Limb (tissue), 2 donors: Measurements from ENCODE around the gene MALL.
"Not testable (repeated sequence)": the region's sequence is repeated elsewhere in the genome, so short reads cannot be mapped to it uniquely, and the experiment has no call there.

Experiments used
- DNase-seq, 2 donors: peaks; one replicate each; pipeline ENCODE4 v3.0.0-alpha.2; 2016; ENCODE audit errors: extremely low spot score in 2 of 2

The MALL gene

GRCh38 chr2:110052166-110052565 lies 63.5 kb downstream of the MALL start:
- not testable (repeated sequence) for DNase-seq

GRCh38 chr2:110050222-110050621 lies 65.4 kb downstream of the MALL start:
- not testable (repeated sequence) for DNase-seq

- not testable (repeated sequence) for DNase-seq
Observed at GRCh38 chr2:110049769-110050168, 65.9 kb downstream of the MALL start.

GRCh38 chr2:110048255-110049197 lies 67.1 kb downstream of the MALL start:
- peak; percentile 0 to 8 for DNase-seq

GRCh38 chr2:110047225-110047624 lies 68.4 kb downstream of the MALL start:
- not testable (repeated sequence) for DNase-seq

DNA sequence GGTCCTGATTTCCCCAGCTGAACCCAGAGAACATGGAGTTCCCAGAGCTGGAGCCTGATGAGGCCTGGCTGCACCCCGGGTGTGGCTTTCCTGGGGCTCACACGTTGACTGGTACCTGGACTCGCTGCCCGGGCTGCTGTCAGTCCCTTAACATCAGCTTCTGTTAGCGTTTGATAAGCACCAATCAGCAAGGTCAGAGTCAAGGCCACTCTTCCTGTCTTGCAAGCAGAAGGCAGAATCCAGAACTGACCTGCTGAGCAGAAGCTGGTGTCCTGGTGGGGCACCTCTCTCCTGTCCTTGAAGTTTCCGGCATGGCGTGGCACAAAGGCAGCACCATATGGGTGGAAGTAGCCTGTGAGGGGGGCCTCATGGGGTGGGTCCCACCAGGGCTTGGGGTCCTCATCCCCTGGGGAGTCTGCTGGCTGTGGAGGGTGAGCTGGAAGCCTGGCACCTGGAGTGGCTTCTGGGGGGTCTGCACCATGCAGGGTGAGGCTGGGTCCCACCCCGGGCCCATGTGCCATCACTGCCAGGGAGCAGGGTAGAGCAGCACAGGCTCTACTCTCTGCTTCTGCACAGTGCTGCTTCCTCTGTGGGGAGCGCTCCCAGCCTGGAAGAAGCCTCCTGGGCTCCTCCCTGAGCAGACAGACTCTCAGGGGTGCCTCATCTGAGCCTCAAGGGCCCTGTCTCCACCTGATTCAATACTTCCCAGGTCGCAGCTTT lies 73.5 kb downstream of the MALL start:
- DNase-seq: not testable (repeated sequence)

DNA sequence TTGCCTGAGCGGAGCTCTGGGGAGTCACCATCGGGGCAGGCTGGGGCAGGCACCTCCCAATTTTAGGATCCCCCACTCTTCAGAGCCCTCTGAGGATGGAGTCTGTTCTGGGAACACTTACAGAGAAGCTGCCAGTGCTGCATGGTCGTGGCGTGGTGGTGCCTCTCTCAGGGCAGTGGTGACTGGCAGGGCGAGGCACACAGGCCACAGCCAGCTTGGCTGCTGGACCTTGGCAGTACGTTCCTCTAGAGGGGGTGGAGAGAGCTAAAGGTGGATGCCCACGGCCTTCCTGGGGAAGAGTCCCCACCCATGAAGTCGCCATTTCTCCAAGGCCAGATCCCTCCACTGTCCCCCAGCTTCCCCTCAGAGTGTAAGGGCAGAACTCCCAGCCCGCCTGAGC lies 78.3 kb downstream of the MALL start:
- not testable (repeated sequence) for DNase-seq

GRCh38 chr2:110035384-110035783 lies 80.2 kb downstream of the MALL start:
- DNase-seq: not testable (repeated sequence)

DNA sequence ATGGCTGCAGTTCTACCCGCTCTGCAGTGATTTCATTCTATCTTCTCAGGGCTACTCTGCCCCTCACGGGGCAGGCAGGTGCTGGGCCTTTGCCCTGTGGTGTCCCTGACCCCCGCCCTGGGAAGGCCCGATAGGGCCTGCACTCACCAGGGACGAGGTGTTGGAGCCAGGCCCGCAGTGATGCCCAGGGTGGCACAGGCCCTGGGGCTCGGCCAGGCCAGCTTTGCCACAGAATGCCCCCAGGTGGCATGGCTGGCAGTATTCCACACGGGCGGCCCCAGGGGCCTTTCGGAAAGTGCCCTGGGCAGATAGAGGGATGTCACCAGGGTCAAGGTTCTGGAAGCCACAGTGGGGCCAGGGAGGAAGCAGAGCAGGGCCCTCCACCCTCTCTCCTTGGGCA lies 80.7 kb downstream of the MALL start:
- peak in 1 of 2 donors; percentile 13 for DNase-seq
